H1 (cell line): ENCODE results near the gene CFAP100. TPM values are rescaled to one million over a fixed set of nuclear protein-coding genes. Genes with fewer than 3 reads are reported as not detected.

Source experiments
- ATF2 ChIP-seq: IDR thresholded peaks from 2 replicates; pipeline ENCODE4 v1.6.1; 2012; ENCODE audit warnings: low read length, inconsistent platforms
- CTCF ChIP-seq, 3 experiments: IDR thresholded peaks; 1 replicate in 2 of 3; 2 replicates in 1 of 3; pipeline versions ENCODE4 v1.5.1 to v1.6.1; 2011; ENCODE audit warnings: low read length in 3 of 3, mild to moderate bottlenecking in 3 of 3, inconsistent platforms in 2 of 3, low read depth in 1 of 3, moderate library complexity in 1 of 3; ENCODE audit not compliant: insufficient read depth in 1 of 3; ENCODE audit errors: control extremely low read depth in 1 of 3
- E2F6 ChIP-seq: IDR thresholded peaks from 2 replicates; pipeline ENCODE4 v1.6.1; 2012; ENCODE audit warnings: inconsistent platforms
- HDAC6 ChIP-seq: IDR thresholded peaks from one replicate; pipeline ENCODE4 v1.7.1; 2012; ENCODE audit warnings: low read depth, mild to moderate bottlenecking, inconsistent platforms, low read length, moderate library complexity
- JUND ChIP-seq: IDR thresholded peaks from 2 replicates; pipeline ENCODE4 v1.6.1; 2011; ENCODE audit warnings: mild to moderate bottlenecking, improper control_type of control experiment, low read length
- KDM5A ChIP-seq: fragments of 200-600 bp; IDR thresholded peaks from 2 replicates; pipeline ENCODE4 v1.7.1; 2012; ENCODE audit warnings: mild to moderate bottlenecking, low read length, inconsistent platforms, mixed read lengths
- PHF8 ChIP-seq: fragments of 200-600 bp; sonication (generic); conservative IDR thresholded peaks from 2 replicates; pipeline ENCODE4 v1.7.1; 2012; ENCODE audit warnings: low read depth, mild to moderate bottlenecking, inconsistent platforms, low read length, moderate library complexity
- YY1 ChIP-seq: IDR thresholded peaks from 2 replicates; pipeline ENCODE4 v1.6.1; 2011; ENCODE audit warnings: low read depth, mild to moderate bottlenecking, low read length
- polyA plus RNA-seq, 7 experiments: library from polyadenylated mRNA; depleted of rRNA in 3 of 7; stranded (reverse) in 5 of 7; unstranded in 2 of 7; fragments of >200 nt in 5 of 7; fragments of 200-250 nt in 2 of 7; gene quantifications; 1 replicate in 5 of 7; 2 replicates in 1 of 7; 4 replicates in 1 of 7; pipeline versions ENCODE4 v1.2.1 to v1.2.3, GENCODE V29; 2011 to 2013; ENCODE audit warnings: missing spikeins in 2 of 7, mixed read lengths in 2 of 7
- total RNA-seq: library from RNA; stranded (reverse); fragmentation: NEBNext Ultra II Directional; extraction: Animal tissue kit (Norgen Biotek cat#: 25700); gene quantifications from 2 replicates; pipeline ENCODE4 v1.2.1, GENCODE V29; 2021

Gene CFAP100
- total and polyA plus RNA-seq, 2 of the 8 experiments (the other 6 are each of a cell fraction or from before 2014, with no cell fraction given): 0.17 TPM; not detected in 1

- no peak for TF ChIP-seq CTCF (IDR thresholded peaks at IDR 0.05; ENCODE audit: control extremely low read depth in 1 of 3, insufficient read depth in 1 of 3, low read depth in 1 of 3, low read length in 3 of 3)
- no peak for TF ChIP-seq HDAC6
- TF ChIP-seq PHF8: no peak
- TF ChIP-seq E2F6: no peak
- no peak for TF ChIP-seq JUND
- no peak for TF ChIP-seq KDM5A
- no peak for TF ChIP-seq YY1
- TF ChIP-seq ATF2: no peak
Measured at GRCh38 chr3:126440709-126440995, 45.9 kb downstream of the CFAP100 start (continued).
